Measurements from ENCODE around the gene LAMA2.

- no peak for TF ChIP-seq POLR2AphosphoS5 (IDR thresholded peaks at IDR 0.05)
- TF ChIP-seq, protein P1, sequence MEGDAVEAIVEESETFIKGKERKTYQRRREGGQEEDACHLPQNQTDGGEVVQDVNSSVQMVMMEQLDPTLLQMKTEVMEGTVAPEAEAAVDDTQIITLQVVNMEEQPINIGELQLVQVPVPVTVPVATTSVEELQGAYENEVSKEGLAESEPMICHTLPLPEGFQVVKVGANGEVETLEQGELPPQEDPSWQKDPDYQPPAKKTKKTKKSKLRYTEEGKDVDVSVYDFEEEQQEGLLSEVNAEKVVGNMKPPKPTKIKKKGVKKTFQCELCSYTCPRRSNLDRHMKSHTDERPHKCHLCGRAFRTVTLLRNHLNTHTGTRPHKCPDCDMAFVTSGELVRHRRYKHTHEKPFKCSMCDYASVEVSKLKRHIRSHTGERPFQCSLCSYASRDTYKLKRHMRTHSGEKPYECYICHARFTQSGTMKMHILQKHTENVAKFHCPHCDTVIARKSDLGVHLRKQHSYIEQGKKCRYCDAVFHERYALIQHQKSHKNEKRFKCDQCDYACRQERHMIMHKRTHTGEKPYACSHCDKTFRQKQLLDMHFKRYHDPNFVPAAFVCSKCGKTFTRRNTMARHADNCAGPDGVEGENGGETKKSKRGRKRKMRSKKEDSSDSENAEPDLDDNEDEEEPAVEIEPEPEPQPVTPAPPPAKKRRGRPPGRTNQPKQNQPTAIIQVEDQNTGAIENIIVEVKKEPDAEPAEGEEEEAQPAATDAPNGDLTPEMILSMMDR (IDR thresholded peaks at IDR 0.05 in 8 of 11, conservative IDR thresholded peaks at IDR 0.05 in 3 of 11) = no peak
These were observed 31.1 kb downstream of the LAMA2 start for GRCh38 chr6:128914051-128914450.

Measured in spleen (tissue), 7 donors.